ENCODE data around the gene DNAJC24.

Gene DNAJC24

DNA sequence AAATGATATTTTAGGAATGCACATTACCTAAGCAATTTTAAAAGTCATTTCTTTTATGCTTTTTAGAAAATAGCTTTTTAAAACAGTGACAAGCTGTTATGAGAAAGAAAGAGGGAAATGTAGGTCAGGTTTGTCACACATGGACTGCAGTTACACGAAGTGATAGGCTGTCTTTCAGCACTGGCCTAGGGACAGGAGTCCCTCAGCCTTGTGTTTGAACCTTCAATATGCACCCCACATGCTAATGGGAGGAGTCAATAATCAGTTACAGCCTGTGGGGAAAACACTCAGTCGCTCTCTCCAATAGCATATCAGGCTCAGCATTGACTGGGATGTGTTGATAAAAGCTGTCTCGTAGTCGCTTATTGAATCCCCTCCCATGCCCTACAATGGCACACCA lies 45.8 kb downstream of the DNAJC24 start:
- no peak for DNase-seq (ENCODE audit: low spot score)

DNA sequence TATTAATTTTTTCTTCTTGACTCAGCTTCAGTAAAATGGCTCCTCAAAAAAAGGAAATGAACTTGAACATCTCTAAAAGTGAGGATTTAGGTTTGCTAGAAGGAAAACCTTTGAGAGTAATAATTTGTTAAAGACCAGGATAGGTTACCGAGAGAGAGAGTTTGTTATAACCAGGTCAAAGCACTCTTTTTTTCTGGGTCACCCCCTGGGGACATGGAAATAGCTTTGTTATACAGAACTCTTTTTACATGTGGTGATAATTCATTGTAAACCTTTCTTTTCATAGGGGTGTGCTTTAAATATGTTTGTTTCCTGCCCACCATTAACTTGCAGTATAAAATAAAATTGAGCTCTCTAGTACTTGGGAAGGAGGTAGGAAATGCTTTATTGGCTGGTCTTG lies 47.7 kb downstream of the DNAJC24 start:
- no peak for DNase-seq (ENCODE audit: low spot score)

DNA sequence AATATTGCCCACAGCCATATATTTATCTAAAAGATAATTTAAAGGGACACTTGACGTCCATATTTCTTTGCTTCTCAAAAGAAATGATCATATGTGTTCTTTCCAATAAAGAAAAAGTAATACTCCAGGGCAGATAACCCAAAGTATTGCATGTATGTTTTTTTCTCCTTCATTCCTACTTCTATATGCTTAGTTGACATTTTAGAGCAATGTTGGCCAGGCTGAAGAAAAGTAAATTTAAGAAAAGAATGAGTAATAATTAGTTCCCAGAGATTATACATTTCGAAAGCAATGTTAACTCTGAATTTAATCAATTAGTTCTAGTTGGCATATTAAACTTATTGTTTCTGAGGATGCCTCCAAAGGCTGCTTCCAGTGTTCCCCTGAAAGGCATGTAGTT lies 48.2 kb downstream of the DNAJC24 start:
- DNase-seq (ENCODE audit: low spot score): no peak

DNA sequence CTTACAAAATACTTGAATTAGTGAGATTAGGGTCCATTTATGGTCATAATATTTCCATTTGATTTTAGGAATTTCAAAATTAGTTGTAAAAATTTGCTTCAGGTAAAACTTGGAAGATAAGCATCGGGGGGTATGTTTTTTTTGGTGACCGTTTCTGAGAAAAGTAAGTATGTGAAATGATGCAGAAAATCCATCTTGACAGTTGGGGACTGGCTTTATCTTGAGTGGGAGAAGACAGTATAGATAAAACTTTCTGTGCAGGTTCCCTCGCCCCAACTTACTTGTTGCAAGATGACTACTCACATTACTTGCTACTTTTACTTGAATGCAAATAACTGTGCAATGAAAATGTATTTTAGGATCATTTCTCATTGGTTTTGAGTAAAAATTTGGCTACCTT lies 49.5 kb downstream of the DNAJC24 start:
- DNase-seq (ENCODE audit: low spot score): no peak

DNA sequence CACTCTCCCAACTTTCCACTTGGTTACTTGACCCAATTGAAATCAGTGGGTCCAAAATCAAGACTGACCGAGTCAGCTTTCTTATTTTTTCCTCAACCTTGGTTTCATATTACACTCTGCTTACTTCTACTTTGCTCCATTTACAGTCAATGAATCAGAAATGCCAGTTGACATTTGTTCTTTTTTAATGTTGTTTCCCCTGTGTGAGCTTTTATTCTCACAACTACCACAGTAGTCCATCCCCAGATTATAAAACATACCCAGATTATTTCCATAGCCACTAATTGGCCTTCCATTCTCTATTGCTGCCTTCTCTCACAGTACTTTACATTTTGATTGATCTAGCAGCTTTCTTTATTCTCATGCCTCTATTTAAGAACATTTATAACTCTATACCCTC lies 50.0 kb downstream of the DNAJC24 start:
- DNase-seq (ENCODE audit: low spot score): no peak

DNA sequence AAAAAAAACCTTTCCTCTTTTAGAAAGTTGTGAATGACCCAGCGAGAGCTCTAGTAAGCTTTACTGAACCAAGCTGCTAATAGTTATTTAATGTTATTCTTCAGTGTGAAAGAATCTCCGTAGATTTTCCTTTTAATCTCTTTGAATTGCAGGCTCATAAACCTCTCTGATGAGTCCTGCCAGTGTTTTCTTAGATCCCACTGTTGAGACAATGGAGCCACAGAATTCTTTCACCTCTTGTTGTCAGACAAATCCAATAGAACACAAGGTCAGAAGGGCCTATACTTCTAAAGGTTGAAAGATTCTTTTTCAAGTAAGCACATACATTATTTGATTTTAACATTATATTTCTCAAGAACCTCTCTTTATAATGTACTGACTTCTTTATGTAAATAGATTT lies 52.2 kb downstream of the DNAJC24 start:
- no peak for DNase-seq (ENCODE audit: low spot score)

DNA sequence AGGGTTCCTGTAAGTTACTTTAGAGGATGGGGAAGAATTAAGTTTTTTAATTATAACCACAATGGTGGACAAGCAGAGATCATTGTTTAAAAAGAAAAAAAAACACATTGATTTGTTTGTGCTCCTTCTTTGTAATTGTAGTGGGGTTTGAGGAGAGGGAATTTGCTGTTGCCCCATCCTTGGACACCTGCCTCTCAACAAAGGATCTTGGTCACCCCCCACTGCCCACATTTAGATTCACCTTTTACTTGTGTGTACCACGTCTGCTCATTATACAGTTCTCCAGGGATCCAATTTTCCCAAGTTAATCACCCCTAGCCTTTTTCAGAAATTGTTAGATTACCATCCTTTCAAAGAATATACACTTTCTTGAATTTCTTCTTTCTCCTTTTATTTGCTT lies 53.0 kb downstream of the DNAJC24 start:
- no peak for DNase-seq (ENCODE audit: low spot score)

DNA sequence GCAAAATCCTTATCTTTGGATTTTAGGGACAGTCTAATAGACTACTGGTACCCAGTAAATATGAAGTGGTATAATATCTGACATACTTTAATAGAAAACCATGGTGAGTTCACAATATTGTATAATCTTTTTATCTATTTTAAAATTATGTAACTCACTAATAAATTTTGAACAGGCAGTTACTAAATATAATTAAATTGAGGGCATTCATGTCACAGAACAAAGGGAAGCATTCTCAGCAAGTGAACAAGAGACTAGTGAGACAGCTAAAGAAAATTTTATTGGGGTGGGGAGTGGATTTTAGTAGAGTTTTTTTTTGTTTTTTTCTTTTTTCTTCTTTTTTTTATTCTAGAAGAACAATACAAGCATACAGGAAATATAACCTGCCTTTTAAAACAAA lies 55.0 kb downstream of the DNAJC24 start:
- no peak for DNase-seq (ENCODE audit: low spot score)

DNA sequence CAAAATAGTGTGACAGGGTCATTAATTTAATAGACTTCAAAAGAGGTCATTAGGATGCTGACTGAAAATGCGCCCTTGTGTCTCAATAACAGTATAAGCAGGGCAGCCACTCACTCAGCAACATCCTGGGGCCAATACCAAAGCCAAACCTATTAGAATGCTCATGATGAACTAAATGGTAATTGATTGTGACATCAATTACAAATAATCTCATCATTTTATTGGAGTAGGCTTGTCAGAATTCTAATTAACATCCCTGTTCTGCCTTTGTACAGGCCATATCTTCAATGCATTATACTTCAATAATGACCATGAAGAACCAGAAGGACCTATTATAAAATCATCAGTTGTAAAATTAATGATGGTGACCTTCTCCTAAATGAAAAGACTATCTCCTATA lies 64.2 kb downstream of the DNAJC24 start:
- no peak for DNase-seq (ENCODE audit: low spot score)

DNA sequence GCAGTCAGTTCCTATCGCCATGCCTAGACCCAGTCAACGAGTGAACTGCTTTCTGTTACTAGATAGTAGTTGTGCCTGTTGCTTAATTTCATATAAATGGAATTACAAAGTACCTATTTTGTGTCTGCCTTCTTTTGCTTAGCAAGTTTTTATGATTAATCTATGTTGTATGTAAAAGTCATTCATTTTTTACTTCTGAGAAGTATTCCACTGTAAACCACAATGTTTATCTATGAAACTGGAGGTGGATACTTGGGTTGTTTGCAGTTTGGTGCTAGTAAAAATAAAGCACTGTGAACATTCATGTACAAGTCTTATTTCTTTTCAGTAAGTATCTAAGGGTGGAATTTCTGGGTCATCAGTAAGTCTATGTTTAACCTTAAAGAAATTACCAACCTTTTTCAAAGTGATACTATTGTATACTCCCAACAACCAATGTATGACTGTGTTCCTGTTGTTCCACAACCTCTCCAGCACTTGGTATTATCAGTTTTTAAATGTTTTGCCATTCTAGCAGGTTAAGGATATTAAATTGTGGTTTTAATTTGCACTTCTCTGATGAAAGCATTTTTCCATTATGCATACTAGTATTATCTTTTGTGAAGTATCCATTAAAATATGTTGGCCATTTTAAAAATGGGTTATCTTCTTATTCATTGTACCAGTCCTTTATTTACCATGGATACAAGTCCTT lies 68.2 kb downstream of the DNAJC24 start:
- no peak for DNase-seq (ENCODE audit: low spot score)

DNA sequence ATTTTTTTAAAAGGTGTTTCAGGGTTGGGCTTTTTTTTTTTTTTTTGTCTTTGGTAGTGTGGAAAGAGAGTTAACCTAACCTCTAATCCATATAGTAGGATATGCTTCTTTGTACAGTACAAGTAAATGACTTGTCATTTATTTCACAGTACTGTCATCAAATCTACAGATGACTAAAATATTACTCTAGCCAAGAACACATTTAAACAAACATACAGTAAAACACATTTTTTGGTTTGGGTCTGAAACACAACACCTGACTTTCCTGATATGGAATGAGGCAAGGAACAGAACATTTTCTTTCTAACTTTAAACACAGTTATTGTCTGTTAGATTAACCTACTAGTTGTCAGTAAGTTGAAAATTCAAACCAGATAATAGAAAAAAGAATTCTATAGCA lies 71.6 kb downstream of the DNAJC24 start:
- DNase-seq (ENCODE audit: low spot score): no peak

DNA sequence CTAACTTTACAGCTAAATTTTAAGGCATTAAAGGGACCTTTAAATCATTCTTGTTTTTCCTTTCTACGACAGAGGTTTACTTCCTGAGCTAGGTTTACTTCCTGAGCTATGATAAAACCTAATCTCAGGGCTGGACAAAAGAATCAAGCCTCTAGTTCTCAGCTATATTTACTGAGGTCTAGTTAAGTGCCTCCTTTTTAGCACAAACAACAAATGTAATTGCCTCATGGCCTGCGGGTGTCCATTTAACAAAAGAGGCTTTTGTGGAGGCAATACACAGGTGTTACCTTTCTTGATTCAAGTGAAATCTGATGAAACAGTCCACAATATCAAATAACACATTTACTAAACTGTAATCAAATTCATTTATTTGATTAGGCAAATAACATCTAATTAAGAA lies 72.4 kb downstream of the DNAJC24 start:
- no peak for DNase-seq (ENCODE audit: low spot score)

DNA sequence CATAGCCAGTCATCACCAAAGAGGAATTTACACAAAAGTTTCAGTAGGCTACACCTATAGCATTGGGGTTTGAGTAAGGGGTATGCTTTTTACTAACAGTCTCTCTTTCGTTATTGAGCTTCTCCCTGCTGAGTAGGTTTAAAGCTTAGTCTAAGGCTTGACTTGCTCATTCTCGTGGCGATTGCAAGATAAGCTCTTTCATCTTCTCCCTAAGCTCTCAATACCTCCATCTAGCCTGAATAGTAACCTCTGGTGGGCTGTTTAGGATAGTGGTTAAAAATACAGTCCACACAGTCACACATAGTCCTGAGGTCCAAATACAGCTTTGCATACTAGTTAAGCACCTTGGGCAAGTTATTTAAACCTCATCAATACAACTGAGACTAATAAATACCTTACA lies 74.1 kb downstream of the DNAJC24 start:
- no peak for DNase-seq (ENCODE audit: low spot score)

DNA sequence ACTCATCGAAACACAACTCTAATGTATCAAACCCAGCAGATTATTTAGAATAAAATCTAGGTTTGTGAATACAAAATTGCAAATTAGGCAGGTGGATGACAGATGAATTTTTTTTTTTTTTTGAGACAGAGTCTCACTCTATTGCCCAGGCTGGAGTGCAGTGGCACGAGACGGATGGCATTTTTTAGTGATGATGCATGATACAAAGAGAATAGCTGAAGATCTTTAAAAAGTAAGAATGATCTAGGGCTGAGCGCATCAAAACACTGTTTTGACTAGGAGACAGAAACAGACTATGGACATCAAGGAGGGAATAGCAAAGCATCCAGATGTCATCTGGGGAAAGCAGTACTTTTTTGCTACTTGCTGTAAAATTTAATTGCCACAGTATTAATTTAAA lies 76.0 kb downstream of the DNAJC24 start:
- DNase-seq (ENCODE audit: low spot score): no peak

DNA sequence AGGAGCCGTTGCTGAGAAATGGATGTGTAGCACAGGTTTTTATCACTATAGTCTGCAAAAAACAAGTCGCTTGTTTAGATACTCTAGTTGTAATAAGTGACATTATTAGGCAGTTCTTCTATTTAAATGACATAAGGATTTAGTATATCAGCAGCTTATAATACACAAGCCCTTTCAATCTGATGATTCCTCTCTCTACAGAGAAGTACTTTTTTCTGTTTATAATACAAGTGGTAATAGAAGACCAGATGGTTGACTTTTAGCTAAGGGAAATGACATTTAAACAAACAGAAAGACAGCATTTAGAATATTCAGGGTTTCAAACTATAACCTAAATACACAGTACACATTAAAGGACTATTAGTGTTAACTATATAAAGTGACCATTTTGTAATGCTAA lies 79.4 kb downstream of the DNAJC24 start:
- DNase-seq (ENCODE audit: low spot score): no peak

DNA sequence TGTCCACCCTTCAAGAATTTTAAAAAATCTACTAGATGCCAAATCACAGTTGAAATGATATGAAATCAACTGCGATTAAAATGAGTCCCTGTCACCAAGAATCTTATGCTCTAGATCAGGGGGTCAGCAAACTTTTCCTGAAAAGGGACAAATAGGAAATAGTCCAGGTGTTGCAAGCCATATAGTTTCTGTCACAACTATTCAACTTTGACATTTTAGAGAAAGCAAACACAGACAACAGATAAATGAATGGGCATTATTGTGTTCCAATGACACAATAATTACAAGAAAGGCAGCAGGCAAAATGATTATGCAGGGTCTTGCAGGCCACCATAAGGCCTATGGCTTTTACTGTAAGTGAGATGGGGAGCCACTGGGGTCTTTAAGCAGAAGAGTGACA lies 81.2 kb downstream of the DNAJC24 start:
- no peak for DNase-seq (ENCODE audit: low spot score)

DNA sequence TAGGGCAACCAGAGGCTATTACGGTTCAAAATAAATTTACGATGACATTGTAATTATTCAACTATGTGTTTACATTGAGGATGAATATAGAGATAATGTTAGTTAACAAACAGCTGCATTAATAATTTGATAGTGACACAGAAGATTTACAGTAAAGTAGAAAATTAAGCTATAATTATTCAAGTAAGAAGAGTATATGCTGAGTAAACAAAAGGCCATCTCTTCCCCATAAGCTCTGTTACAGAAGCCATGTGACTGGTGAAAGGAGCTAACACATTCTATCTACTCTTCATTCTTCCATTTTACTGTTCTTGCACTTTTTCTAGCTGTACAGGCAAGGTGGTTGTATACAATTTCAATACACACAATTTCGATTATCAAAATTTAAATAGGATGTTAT lies 85.5 kb downstream of the DNAJC24 start:
- no peak for DNase-seq (ENCODE audit: low spot score)

DNA sequence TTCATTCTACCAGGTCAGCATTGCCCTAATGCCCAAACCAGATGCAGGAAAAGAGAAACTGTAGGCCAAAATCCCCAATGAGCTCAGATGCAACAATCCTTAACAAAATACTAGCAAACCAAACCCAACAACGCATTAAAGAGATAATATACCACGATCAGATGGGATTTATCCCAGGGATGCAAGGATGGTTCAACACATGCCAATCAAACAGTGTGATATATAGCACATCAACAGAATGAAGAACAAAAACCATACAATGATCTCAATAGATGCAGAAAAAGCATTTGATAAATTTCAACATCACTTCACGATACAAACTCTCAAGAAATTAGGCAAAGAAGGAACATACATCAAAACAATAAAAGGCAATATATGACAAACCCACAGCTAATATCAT lies 94.8 kb downstream of the DNAJC24 start:
- no peak for DNase-seq (ENCODE audit: low spot score)

DNA sequence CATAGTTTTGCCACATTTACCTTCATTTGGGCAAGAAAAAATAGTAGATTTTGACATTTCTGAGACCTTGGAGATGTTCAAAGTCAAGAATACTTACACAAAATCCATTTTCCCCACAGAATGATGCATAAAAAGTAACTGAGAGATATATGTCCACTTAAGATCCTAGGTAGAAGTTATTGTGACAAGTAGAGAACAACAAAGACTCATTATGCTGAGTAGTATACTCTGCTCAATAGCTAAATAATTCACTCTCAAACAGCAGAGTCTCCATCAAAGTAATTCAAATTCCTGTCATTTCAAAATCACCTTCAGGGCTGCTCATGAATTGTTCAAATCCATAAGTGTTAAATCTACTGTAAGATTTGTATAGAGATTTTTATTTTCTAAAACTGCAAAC lies 104.4 kb downstream of the DNAJC24 start:
- DNase-seq (ENCODE audit: low spot score): no peak

DNA sequence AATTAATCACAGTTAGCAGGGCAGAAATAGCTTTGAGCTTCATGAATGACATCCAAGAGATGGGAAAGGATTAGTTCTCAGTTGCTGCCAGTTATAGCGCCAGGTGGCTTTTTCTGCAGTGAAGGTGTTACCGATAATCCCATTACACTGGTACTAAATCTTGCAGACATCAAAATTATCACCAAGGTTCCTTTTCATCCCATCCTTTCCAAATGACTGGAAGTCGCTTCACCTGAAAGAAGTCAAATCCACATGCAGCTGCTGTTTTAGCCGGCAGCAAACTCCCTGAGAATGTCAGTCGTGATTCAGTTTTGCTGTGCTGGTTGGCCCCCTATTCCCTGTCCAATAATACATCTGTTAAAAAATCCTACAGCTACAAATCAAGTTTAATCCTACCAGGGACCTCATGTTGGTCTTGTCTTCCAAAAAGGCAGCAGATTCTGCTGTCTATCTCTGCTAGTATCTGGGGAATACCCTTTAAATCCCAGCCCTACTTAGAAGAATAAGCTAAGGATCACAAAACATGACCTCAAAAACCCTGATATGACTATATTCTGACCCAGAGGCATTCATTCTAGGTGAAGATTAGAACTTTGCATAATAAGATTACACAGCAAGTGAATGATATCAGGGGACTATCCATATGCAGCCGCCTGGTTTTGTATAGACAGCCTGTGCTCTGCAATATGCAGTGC lies 108.0 kb downstream of the DNAJC24 start:
- no peak for DNase-seq (ENCODE audit: low spot score)

DNA sequence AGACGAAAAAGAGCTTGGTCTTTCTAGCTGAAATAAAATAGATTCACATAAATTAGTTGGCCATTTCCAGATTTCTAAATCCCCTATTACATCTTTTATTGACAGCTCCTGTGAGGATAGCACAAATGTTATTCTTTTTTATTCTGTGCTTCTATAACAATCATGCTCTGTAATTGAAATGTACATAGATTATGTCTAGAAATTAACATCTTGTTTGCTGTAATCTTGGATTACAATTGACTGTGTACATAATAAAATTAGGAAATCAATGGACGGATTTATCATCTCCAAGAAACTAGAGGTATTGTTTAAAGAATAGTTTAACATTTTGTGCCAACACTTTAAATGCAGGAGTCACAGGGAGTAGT lies 108.5 kb downstream of the DNAJC24 start:
- DNase-seq (ENCODE audit: low spot score): no peak

DNA sequence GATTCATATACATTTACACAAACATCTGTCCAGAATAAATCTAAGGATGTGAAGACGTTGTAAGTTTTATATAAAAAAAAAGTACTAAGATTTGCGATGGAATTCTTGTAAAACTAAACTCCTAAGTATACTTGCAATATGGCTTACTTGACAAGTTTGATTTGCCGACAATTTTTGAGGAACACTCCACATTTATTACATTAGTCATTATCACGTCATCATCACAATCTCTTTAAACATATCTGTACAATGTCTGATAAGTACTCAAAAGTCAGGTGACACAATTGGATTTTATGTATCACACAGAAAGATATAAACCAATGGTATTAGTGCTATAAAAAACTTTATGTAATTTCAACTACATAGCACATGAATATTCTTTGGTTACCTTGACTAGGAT lies 109.4 kb downstream of the DNAJC24 start:
- DNase-seq (ENCODE audit: low spot score): no peak

DNA sequence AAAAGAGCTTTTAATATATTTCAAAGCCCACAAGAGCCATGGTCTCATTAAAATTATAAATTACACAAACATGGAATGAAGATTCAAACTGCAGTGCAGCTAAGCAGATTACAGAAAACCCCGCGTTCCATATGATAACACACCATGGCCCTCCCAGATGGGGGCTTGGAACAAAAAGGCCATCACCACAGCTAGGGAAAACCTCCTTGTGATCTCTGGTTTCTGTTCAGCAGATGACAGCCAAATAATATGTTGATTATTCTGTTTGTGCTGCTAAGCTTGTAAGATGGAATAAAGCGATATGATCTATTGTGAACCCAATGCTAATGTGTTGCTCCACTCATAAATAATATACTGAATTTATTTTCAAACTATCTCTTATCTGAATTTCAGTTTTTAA lies 111.3 kb downstream of the DNAJC24 start:
- no peak for DNase-seq (ENCODE audit: low spot score)
